ENCODE data around the gene SLC41A3. TPM values are rescaled to one million over a fixed set of nuclear protein-coding genes. Genes with fewer than 3 reads are reported as not detected.

The SLC41A3 gene
- total and polyA plus RNA-seq, 2 of the 8 experiments (the other 6 are each of a cell fraction or from before 2014, with no cell fraction given), result 30.2 to 56.4 TPM

DNA sequence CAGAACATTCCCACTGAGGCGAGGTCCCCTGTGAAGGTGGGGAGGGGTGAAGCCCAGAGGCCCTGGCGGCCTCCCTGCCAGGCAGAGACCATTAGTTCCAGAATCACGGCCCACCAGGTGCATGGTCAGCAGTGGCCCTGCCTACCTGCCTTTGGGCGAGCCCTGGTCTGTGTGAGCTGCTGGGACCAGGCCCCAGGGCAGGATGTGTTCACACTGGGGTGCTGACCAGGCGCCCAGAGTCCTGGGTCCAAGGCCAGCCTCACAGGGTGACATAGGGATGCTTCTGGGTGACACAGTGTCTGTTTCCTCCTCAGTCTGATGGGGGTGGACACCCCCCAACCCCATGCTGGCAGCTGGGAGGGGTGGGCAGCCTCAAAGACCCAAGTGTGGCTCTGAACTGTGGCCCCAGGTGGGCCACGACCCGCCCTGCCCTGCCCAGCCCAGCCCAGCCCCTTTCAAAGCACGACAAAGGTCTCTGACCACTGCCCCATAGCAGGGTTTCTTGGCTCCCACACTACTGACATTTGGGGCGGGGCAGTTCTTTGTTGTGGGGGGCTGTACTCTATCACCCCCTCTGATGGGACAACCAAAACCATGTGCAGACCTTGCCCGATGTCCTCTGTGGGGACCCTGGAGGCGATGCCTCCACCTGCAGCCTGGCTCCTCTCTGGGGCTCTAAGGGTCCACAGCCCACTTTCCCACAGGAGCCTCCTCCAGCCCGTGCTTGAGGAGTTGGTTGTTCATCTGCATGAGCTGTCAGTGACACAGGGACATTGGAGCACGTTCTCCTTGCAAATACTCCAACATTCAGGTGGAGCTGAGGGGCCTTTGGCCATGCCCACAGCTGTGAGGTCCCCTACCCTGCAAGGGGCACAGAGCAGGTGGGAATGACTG lies 44.8 kb upstream of the SLC41A3 start (continued):
- TF ChIP-seq HDAC2 (IDR thresholded peaks at IDR 0.05; ENCODE audit: borderline replicate concordance in 1 of 2, low read depth in 2 of 2, low read length in 2 of 2), result no peak
- TF ChIP-seq HDAC6 (IDR thresholded peaks at IDR 0.05; ENCODE audit: low read depth, low read length), result no peak
- no peak for TF ChIP-seq SIRT6 (IDR thresholded peaks at IDR 0.05; ENCODE audit: low read length)
